Measurements from ENCODE around the gene TBCCD1.

GRCh38 chr3:186502138-186502948, 64.8 kb downstream of the TBCCD1 start:
- no peak for TF ChIP-seq POLR2A (IDR thresholded peaks at IDR 0.05)
- no peak for TF ChIP-seq CTCF (IDR thresholded peaks at IDR 0.05)

Measured in body of pancreas (tissue), 4 donors.